WTC11 (cell line): ENCODE measurements around the gene TSKU.

ENCODE experiments used
- AFF4 ChIP-seq: sonication (generic); formaldehyde crosslinking; IDR thresholded peaks from 2 replicates; pipeline ENCODE4 v1.8.1; 2023; ENCODE audit warnings: mild to moderate bottlenecking, missing genetic modification reagents, borderline replicate concordance
- ATF2 ChIP-seq: sonication (generic); formaldehyde crosslinking; IDR thresholded peaks from 2 replicates; pipeline ENCODE4 v1.8.1; 2022; ENCODE audit warnings: low read depth, missing genetic modification reagents, borderline replicate concordance
- IRF1 ChIP-seq: sonication (generic); formaldehyde crosslinking; IDR thresholded peaks from 2 replicates; pipeline ENCODE4 v1.8.0; 2023; ENCODE audit warnings: missing genetic modification reagents
- JUN ChIP-seq: sonication (generic); formaldehyde crosslinking; IDR thresholded peaks from 2 replicates; pipeline ENCODE4 v1.8.0; 2023; ENCODE audit warnings: mild to moderate bottlenecking, missing genetic modification reagents
- MAX ChIP-seq: sonication (generic); formaldehyde crosslinking; IDR thresholded peaks from 2 replicates; pipeline ENCODE4 v1.8.0; 2022; ENCODE audit warnings: mild to moderate bottlenecking, missing genetic modification reagents
- NFYB ChIP-seq: sonication (generic); formaldehyde crosslinking; conservative IDR thresholded peaks from 2 replicates; pipeline ENCODE4 v1.8.0; 2022; ENCODE audit warnings: low read depth, missing genetic modification reagents
- SMAD4 ChIP-seq: sonication (generic); formaldehyde crosslinking; IDR thresholded peaks from 2 replicates; pipeline ENCODE4 v1.8.0; 2022; ENCODE audit warnings: mild to moderate bottlenecking, missing genetic modification reagents
- TCF7 ChIP-seq: sonication (generic); formaldehyde crosslinking; IDR thresholded peaks from 2 replicates; pipeline ENCODE4 v1.8.0; 2022; ENCODE audit warnings: mild to moderate bottlenecking, low read depth, missing genetic modification reagents, moderate library complexity
- TEAD4 ChIP-seq: sonication (generic); formaldehyde crosslinking; IDR thresholded peaks from 2 replicates; pipeline ENCODE4 v1.8.0; 2022; ENCODE audit warnings: mild to moderate bottlenecking, missing genetic modification reagents
- USF2 ChIP-seq: sonication (generic); formaldehyde crosslinking; IDR thresholded peaks from 2 replicates; pipeline ENCODE4 v1.8.1; 2023; ENCODE audit warnings: mild to moderate bottlenecking, missing genetic modification reagents, moderate library complexity
- TF ChIP-seq, protein P1 (sequence below): fragments of 200-600 bp; IDR thresholded peaks from 2 replicates; pipeline ENCODE4 v1.8.0; 2022; ENCODE audit warnings: antibody characterized with exemption
- TF ChIP-seq, protein P2 (sequence below): fragments of 250-450 bp; sonication (Bioruptor Pico); IDR thresholded peaks from 2 replicates; pipeline ENCODE4 v1.9.0; 2021; ENCODE audit warnings: mild to moderate bottlenecking

- TF ChIP-seq MAX (CRISPR knock-in tag), result no peak
- TF ChIP-seq, protein P1, sequence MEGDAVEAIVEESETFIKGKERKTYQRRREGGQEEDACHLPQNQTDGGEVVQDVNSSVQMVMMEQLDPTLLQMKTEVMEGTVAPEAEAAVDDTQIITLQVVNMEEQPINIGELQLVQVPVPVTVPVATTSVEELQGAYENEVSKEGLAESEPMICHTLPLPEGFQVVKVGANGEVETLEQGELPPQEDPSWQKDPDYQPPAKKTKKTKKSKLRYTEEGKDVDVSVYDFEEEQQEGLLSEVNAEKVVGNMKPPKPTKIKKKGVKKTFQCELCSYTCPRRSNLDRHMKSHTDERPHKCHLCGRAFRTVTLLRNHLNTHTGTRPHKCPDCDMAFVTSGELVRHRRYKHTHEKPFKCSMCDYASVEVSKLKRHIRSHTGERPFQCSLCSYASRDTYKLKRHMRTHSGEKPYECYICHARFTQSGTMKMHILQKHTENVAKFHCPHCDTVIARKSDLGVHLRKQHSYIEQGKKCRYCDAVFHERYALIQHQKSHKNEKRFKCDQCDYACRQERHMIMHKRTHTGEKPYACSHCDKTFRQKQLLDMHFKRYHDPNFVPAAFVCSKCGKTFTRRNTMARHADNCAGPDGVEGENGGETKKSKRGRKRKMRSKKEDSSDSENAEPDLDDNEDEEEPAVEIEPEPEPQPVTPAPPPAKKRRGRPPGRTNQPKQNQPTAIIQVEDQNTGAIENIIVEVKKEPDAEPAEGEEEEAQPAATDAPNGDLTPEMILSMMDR, result no peak
- TF ChIP-seq, protein P2, sequence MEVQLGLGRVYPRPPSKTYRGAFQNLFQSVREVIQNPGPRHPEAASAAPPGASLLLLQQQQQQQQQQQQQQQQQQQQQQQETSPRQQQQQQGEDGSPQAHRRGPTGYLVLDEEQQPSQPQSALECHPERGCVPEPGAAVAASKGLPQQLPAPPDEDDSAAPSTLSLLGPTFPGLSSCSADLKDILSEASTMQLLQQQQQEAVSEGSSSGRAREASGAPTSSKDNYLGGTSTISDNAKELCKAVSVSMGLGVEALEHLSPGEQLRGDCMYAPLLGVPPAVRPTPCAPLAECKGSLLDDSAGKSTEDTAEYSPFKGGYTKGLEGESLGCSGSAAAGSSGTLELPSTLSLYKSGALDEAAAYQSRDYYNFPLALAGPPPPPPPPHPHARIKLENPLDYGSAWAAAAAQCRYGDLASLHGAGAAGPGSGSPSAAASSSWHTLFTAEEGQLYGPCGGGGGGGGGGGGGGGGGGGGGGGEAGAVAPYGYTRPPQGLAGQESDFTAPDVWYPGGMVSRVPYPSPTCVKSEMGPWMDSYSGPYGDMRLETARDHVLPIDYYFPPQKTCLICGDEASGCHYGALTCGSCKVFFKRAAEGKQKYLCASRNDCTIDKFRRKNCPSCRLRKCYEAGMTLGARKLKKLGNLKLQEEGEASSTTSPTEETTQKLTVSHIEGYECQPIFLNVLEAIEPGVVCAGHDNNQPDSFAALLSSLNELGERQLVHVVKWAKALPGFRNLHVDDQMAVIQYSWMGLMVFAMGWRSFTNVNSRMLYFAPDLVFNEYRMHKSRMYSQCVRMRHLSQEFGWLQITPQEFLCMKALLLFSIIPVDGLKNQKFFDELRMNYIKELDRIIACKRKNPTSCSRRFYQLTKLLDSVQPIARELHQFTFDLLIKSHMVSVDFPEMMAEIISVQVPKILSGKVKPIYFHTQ (CRISPR knock-in tag), result no peak
- no peak for TF ChIP-seq TCF7
- TF ChIP-seq USF2 (CRISPR knock-in tag), result no peak
- TF ChIP-seq SMAD4 (CRISPR knock-in tag), result no peak
- TF ChIP-seq ATF2, result no peak
- TF ChIP-seq JUN (CRISPR knock-in tag), result no peak
- TF ChIP-seq AFF4 (CRISPR knock-in tag), result no peak
- no peak for TF ChIP-seq IRF1
- no peak for TF ChIP-seq TEAD4 (CRISPR knock-in tag)
- TF ChIP-seq NFYB (CRISPR knock-in tag), result no peak
Observed at GRCh38 chr11:76781807-76782530, 1.2 kb upstream of the TSKU start.
